Neural cell (in vitro differentiated cells): Measurements from ENCODE around the gene SPRR3. TPM values are rescaled to one million over a fixed set of nuclear protein-coding genes. Genes with fewer than 3 reads are reported as not detected.

Experiments used
- H2AFZ ChIP-seq: fragments of 200-600, 300-800 bp; sonication (generic), shearing (Covaris generic); 2 replicates; pipeline ENCODE4 v1.6.0; 2014; ENCODE audit warnings: low read depth, mild to moderate bottlenecking, antibody characterized with exemption, low read length, moderate library complexity
- H3F3A ChIP-seq: fragments of 200-600 bp; shearing (Covaris generic); 2 replicates; pipeline ENCODE4 v1.6.1; 2016; ENCODE audit warnings: mild to moderate bottlenecking, moderate library complexity, mixed read lengths, antibody characterized with exemption, low read length; ENCODE audit not compliant: insufficient read depth, poor library complexity, severe bottlenecking
- H3K27ac ChIP-seq: fragments of 200-600, 300-800 bp; sonication (generic), shearing (Covaris generic); 2 replicates; pipeline ENCODE4 v1.5.1; 2014; ENCODE audit warnings: mild to moderate bottlenecking, low read length, moderate library complexity
- H3K27me3 ChIP-seq: fragments of 300-800, 200-600 bp; sonication (generic), shearing (Covaris generic); 2 replicates; pipeline ENCODE4 v1.6.0; 2014; ENCODE audit warnings: mild to moderate bottlenecking, low read depth, low read length, moderate library complexity; ENCODE audit not compliant: insufficient read depth
- H3K36me3 ChIP-seq: fragments of 300-800, 200-600 bp; sonication (generic), shearing (Covaris generic); 2 replicates; pipeline ENCODE4 v1.5.1; 2014; ENCODE audit warnings: mild to moderate bottlenecking, antibody characterized with exemption, low read length, moderate library complexity; ENCODE audit not compliant: insufficient read depth
- H3K4me2 ChIP-seq: fragments of 300-800, 200-600 bp; sonication (generic), shearing (Covaris generic); 2 replicates; pipeline ENCODE4 v1.6.0; 2014; ENCODE audit warnings: mild to moderate bottlenecking, low read length
- H3K4me3 ChIP-seq: fragments of 300-800, 200-600 bp; sonication (generic), shearing (Covaris generic); 2 replicates; pipeline ENCODE4 v1.5.1; 2014; ENCODE audit warnings: mild to moderate bottlenecking, low read length, moderate library complexity
- H3K79me2 ChIP-seq: fragments of 200-600 bp; shearing (Covaris generic); replicated peaks from 2 replicates; pipeline ENCODE4 v1.6.0; 2014; ENCODE audit warnings: mild to moderate bottlenecking, low read length, moderate library complexity; ENCODE audit not compliant: insufficient read depth
- H3K9ac ChIP-seq: fragments of 300-800, 200-600 bp; sonication (generic), shearing (Covaris generic); 2 replicates; pipeline ENCODE4 v1.6.1; 2016; ENCODE audit warnings: mild to moderate bottlenecking, low read length, mixed read lengths
- H3K9me2 ChIP-seq: fragments of 200-600 bp; shearing (Covaris generic); 2 replicates; pipeline ENCODE4 v1.6.1; 2016; ENCODE audit warnings: mild to moderate bottlenecking, low read length, mixed read lengths; ENCODE audit not compliant: insufficient read depth
- H3K9me3 ChIP-seq: fragments of 200-600, 300-800 bp; sonication (generic), shearing (Covaris generic); 2 replicates; pipeline ENCODE4 v1.6.1; 2016; ENCODE audit warnings: mild to moderate bottlenecking, mixed run types, low read length, moderate library complexity, mixed read lengths
- H4K20me1 ChIP-seq: fragments of 200-600 bp; shearing (Covaris generic); 2 replicates; pipeline ENCODE4 v1.6.1; 2016; ENCODE audit warnings: mild to moderate bottlenecking, mixed run types; ENCODE audit not compliant: insufficient read depth
- EP300 ChIP-seq: fragments of 450-650 bp; conservative IDR thresholded peaks from 2 replicates; pipeline ENCODE4 v1.6.1; 2014; ENCODE audit warnings: antibody characterized with exemption, mild to moderate bottlenecking, moderate library complexity; ENCODE audit not compliant: poor library complexity, severe bottlenecking
- EZH2 ChIP-seq: fragments of 200-600, 300-800 bp; shearing (Covaris generic), sonication (generic); IDR thresholded peaks from 2 replicates; pipeline ENCODE4 v1.6.1; 2014; ENCODE audit warnings: antibody characterized with exemption, low read length, borderline replicate concordance, mild to moderate bottlenecking; ENCODE audit not compliant: insufficient read depth, poor library complexity, severe bottlenecking
- MXI1 ChIP-seq: fragments of 450-650 bp; conservative IDR thresholded peaks from 2 replicates; pipeline ENCODE4 v1.6.1; 2014; ENCODE audit warnings: antibody characterized with exemption, mild to moderate bottlenecking; ENCODE audit not compliant: poor library complexity, severe bottlenecking
- POLR2AphosphoS5 ChIP-seq: IDR thresholded peaks from 2 replicates; pipeline ENCODE4 v1.6.1; 2012
- RAD21 ChIP-seq: fragments of 450-650 bp; conservative IDR thresholded peaks from 2 replicates; pipeline ENCODE4 v1.6.1; 2014; ENCODE audit warnings: antibody characterized with exemption, mild to moderate bottlenecking, moderate library complexity
- SMC3 ChIP-seq: fragments of 450-650 bp; conservative IDR thresholded peaks from 2 replicates; pipeline ENCODE4 v1.6.1; 2014; ENCODE audit warnings: antibody characterized with exemption, mild to moderate bottlenecking, moderate library complexity; ENCODE audit not compliant: poor library complexity
- TAF1 ChIP-seq: IDR thresholded peaks from 2 replicates; pipeline ENCODE4 v1.6.1; 2012; ENCODE audit warnings: low read depth
- polyA plus RNA-seq: library from polyadenylated mRNA; depleted of rRNA; stranded (reverse); fragments of >200 nt; gene quantifications from 2 replicates; pipeline ENCODE4 v1.2.3, GENCODE V29; 2014
- TF ChIP-seq, protein P1 (sequence below): fragments of 450-650 bp; IDR thresholded peaks from 2 replicates; pipeline ENCODE4 v1.5.1; 2014; ENCODE audit warnings: antibody characterized with exemption, mild to moderate bottlenecking, moderate library complexity; ENCODE audit not compliant: poor library complexity, severe bottlenecking
- TF ChIP-seq, protein P2 (sequence below): IDR thresholded peaks from 2 replicates; pipeline ENCODE4 v1.6.1; 2012; ENCODE audit warnings: borderline replicate concordance

The SPRR3 gene
- polyA plus RNA-seq, 1 donor from 2014 or later: not detected

GRCh38 chr1:153025797-153026196, 24.2 kb downstream of the SPRR3 start:
- Histone ChIP-seq H4K20me1 (no peaks in the 10 kb centered on the region), H3K4me2 (no peak overlapping the region), H3F3A (no peaks in the 10 kb centered on the region), H3K9ac (no peak overlapping the region), H3K27ac (no peak overlapping the region), H3K9me3 (no peaks in the 10 kb centered on the region), H3K4me3 (no peak overlapping the region), H2AFZ (no peak overlapping the region), H3K79me2 (no peaks in the 10 kb centered on the region), H3K27me3 (no peaks in the 10 kb centered on the region), H3K36me3 (no peaks in the 10 kb centered on the region), H3K9me2 (no peaks in the 10 kb centered on the region)
- TF ChIP-seq, protein P1, sequence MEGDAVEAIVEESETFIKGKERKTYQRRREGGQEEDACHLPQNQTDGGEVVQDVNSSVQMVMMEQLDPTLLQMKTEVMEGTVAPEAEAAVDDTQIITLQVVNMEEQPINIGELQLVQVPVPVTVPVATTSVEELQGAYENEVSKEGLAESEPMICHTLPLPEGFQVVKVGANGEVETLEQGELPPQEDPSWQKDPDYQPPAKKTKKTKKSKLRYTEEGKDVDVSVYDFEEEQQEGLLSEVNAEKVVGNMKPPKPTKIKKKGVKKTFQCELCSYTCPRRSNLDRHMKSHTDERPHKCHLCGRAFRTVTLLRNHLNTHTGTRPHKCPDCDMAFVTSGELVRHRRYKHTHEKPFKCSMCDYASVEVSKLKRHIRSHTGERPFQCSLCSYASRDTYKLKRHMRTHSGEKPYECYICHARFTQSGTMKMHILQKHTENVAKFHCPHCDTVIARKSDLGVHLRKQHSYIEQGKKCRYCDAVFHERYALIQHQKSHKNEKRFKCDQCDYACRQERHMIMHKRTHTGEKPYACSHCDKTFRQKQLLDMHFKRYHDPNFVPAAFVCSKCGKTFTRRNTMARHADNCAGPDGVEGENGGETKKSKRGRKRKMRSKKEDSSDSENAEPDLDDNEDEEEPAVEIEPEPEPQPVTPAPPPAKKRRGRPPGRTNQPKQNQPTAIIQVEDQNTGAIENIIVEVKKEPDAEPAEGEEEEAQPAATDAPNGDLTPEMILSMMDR: no peak

GRCh38 chr1:153028766-153029165, 27.2 kb downstream of the SPRR3 start:
- no peak overlapping the region for H3K9ac ChIP-seq
- no peaks in the 10 kb centered on the region for H3K36me3 ChIP-seq
- TF ChIP-seq, protein P2, sequence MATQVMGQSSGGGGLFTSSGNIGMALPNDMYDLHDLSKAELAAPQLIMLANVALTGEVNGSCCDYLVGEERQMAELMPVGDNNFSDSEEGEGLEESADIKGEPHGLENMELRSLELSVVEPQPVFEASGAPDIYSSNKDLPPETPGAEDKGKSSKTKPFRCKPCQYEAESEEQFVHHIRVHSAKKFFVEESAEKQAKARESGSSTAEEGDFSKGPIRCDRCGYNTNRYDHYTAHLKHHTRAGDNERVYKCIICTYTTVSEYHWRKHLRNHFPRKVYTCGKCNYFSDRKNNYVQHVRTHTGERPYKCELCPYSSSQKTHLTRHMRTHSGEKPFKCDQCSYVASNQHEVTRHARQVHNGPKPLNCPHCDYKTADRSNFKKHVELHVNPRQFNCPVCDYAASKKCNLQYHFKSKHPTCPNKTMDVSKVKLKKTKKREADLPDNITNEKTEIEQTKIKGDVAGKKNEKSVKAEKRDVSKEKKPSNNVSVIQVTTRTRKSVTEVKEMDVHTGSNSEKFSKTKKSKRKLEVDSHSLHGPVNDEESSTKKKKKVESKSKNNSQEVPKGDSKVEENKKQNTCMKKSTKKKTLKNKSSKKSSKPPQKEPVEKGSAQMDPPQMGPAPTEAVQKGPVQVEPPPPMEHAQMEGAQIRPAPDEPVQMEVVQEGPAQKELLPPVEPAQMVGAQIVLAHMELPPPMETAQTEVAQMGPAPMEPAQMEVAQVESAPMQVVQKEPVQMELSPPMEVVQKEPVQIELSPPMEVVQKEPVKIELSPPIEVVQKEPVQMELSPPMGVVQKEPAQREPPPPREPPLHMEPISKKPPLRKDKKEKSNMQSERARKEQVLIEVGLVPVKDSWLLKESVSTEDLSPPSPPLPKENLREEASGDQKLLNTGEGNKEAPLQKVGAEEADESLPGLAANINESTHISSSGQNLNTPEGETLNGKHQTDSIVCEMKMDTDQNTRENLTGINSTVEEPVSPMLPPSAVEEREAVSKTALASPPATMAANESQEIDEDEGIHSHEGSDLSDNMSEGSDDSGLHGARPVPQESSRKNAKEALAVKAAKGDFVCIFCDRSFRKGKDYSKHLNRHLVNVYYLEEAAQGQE: no peak
- TF ChIP-seq, protein P1: no peak
- no peak for TF ChIP-seq MXI1
- no peak for TF ChIP-seq TAF1
- TF ChIP-seq POLR2AphosphoS5: no peak
- no peak for TF ChIP-seq EZH2
- no peak for TF ChIP-seq RAD21
- no peak for TF ChIP-seq EP300
- no peak for TF ChIP-seq SMC3
- H3K4me2 ChIP-seq: no peak overlapping the region
- no peaks in the 10 kb centered on the region for H4K20me1 ChIP-seq
- no peaks in the 10 kb centered on the region for H3K79me2 ChIP-seq
- no peaks in the 10 kb centered on the region for H3K9me2 ChIP-seq
- no peaks in the 10 kb centered on the region for H3F3A ChIP-seq
- no peaks in the 10 kb centered on the region for H3K9me3 ChIP-seq
- H2AFZ ChIP-seq: no peak overlapping the region
- H3K4me3 ChIP-seq: no peak overlapping the region
- H3K27me3 ChIP-seq: no peaks in the 10 kb centered on the region
- no peak overlapping the region for H3K27ac ChIP-seq
